Hematopoietic multipotent progenitor cell (in vitro differentiated cells): ENCODE measurements around the gene STPG4. TPM values are rescaled to one million over a fixed set of nuclear protein-coding genes. Genes with fewer than 3 reads are reported as not detected.
"Not testable (repeated sequence)": the region's sequence is repeated elsewhere in the genome, so short reads cannot be mapped to it uniquely, and the experiment has no call there.

ENCODE experiments used
- DNase-seq, 3 donors: peaks; one replicate each; pipeline ENCODE4 v3.0.0-alpha.2; 2011 to 2015; ENCODE audit warnings: low read depth in 2 of 3, low spot score in 2 of 3
- total RNA-seq: library from RNA; depleted of rRNA; stranded (reverse); fragments of >200 nt; gene quantifications from one replicate; pipeline ENCODE4 v1.2.3, GENCODE V29; 2012

Gene STPG4
- total RNA-seq, 1 donor, result not detected

GRCh38 chr2:47173986-47174732 is 19.1 kb upstream of the STPG4 start:
- DNase-seq, result no peak

- no peak for DNase-seq
Observed at GRCh38 chr2:47172922-47173695, 18.0 kb upstream of the STPG4 start.

- DNase-seq, result no peak
Observed at GRCh38 chr2:47172156-47172921, 17.2 kb upstream of the STPG4 start.

- no peak for DNase-seq
Observed at GRCh38 chr2:47169784-47170183, 14.7 kb upstream of the STPG4 start.

GRCh38 chr2:47168895-47169294 is 13.8 kb upstream of the STPG4 start:
- DNase-seq, result not testable (repeated sequence)

GRCh38 chr2:47167149-47167548 is 12.0 kb upstream of the STPG4 start:
- DNase-seq, result no peak

GRCh38 chr2:47165001-47165555 is 10.0 kb upstream of the STPG4 start:
- DNase-seq, result no peak

- no peak for DNase-seq
Observed at GRCh38 chr2:47162780-47163179, 7.7 kb upstream of the STPG4 start.

GRCh38 chr2:47161475-47161874 is 6.4 kb upstream of the STPG4 start:
- no peak for DNase-seq

GRCh38 chr2:47160660-47161059 is 5.6 kb upstream of the STPG4 start:
- DNase-seq, result no peak

GRCh38 chr2:47160211-47160610 is 5.1 kb upstream of the STPG4 start:
- DNase-seq, result no peak

GRCh38 chr2:47159627-47160026 is 4.5 kb upstream of the STPG4 start:
- DNase-seq, result no peak

GRCh38 chr2:47158576-47158975 is 3.5 kb upstream of the STPG4 start:
- no peak for DNase-seq

- DNase-seq, result peak in 1 of 3 donors; percentile 6
Observed at GRCh38 chr2:47152803-47153202, 2.3 kb downstream of the STPG4 start.

- DNase-seq, result no peak
Observed at GRCh38 chr2:47150175-47150574, 4.9 kb downstream of the STPG4 start.

- no peak for DNase-seq
Observed at GRCh38 chr2:47147021-47147420, 8.1 kb downstream of the STPG4 start.

GRCh38 chr2:47145466-47145865 is 9.6 kb downstream of the STPG4 start:
- DNase-seq, result no peak

GRCh38 chr2:47141520-47141919 is 13.6 kb downstream of the STPG4 start:
- no peak for DNase-seq

GRCh38 chr2:47134386-47135090 is 20.6 kb downstream of the STPG4 start:
- no peak for DNase-seq

GRCh38 chr2:47133046-47133445 is 22.1 kb downstream of the STPG4 start:
- DNase-seq, result no peak
